Tibial artery (tissue), 4 donors: ENCODE data around the gene BPIFB2.

Experiments used
- DNase-seq, 2 donors: peaks; one replicate each; pipeline ENCODE4 v3.0.0-alpha.2; 2019
- H3K27ac ChIP-seq, 2 donors: fragments of 200-600 bp; sonication (generic) in 1 of 2; 1 replicate in 1 of 2; 2 replicates in 1 of 2; pipeline ENCODE4 v1.5.1; 2018 to 2019; ENCODE audit warnings: mild to moderate bottlenecking in 1 of 2
- H3K27me3 ChIP-seq, 2 donors: fragments of 200-600 bp; sonication (generic) in 1 of 2; one replicate each; pipeline versions ENCODE4 v1.5.1 to v1.6.0; 2016 to 2019
- H3K36me3 ChIP-seq, 3 donors: fragments of 200-600 bp; sonication (generic) in 2 of 3; one replicate each; pipeline ENCODE4 v1.5.1; 2016 to 2019; ENCODE audit warnings: mild to moderate bottlenecking in 2 of 3
- H3K4me1 ChIP-seq, 4 donors: fragments of 200-600 bp; sonication (generic) in 2 of 4; 1 replicate in 3 of 4; 2 replicates in 1 of 4; pipeline ENCODE4 v1.5.1; 2016 to 2019
- H3K4me3 ChIP-seq, 2 donors: fragments of 200-600 bp; sonication (generic) in 1 of 2; 1 replicate in 1 of 2; 2 replicates in 1 of 2; pipeline ENCODE4 v1.5.1; 2018 to 2019; ENCODE audit warnings: mild to moderate bottlenecking in 2 of 2
- H3K9me3 ChIP-seq, 3 donors: fragments of 200-600 bp; sonication (generic) in 1 of 3; one replicate each; pipeline ENCODE4 v1.5.1; 2016 to 2019
- CTCF ChIP-seq, 2 experiments: fragments of 200-600 bp in 1 of 2; fragments of 450-650 bp in 1 of 2; IDR thresholded peaks; one replicate each; pipeline ENCODE4 v1.5.1; 2017 to 2019; ENCODE audit warnings: antibody characterized with exemption in 2 of 2, mild to moderate bottlenecking in 1 of 2, moderate library complexity in 1 of 2
- intact Hi-C: fragments of 100-400 bp; cut with DNase I; formaldehyde crosslinking; loops from one replicate; pipeline ENCODE4 v1.15.0; 2023; ENCODE audit warnings: low total_unique reads

BPIFB2 gene

GRCh38 chr20:32977281-32978008 lies 30.1 kb upstream of the BPIFB2 start:
- H3K9me3 ChIP-seq: no peaks in the 10 kb centered on the region
- no peaks in the 10 kb centered on the region for H3K36me3 ChIP-seq
- no peak overlapping the region for H3K4me3 ChIP-seq
- H3K27me3 ChIP-seq: peaks cover 0 to 16% of the 10 kb centered on the region in 2 donors
- intact Hi-C loops: no loop called here
- TF ChIP-seq CTCF (IDR thresholded peaks at IDR 0.05): no peak
- DNase-seq: peak in 1 of 2 donors; percentile 48
- H3K4me1 ChIP-seq: no peaks in the 10 kb centered on the region
- no peak overlapping the region for H3K27ac ChIP-seq

- no peak for DNase-seq
- H3K4me3 ChIP-seq: no peak overlapping the region
- no peak for TF ChIP-seq CTCF (IDR thresholded peaks at IDR 0.05)
- no peaks in the 10 kb centered on the region for H3K9me3 ChIP-seq
- peaks cover 0 to 16% of the 10 kb centered on the region in 2 donors for H3K27me3 ChIP-seq
- H3K27ac ChIP-seq: no peak overlapping the region
- no peaks in the 10 kb centered on the region for H3K36me3 ChIP-seq
- intact Hi-C loops: no loop called here
- no peaks in the 10 kb centered on the region for H3K4me1 ChIP-seq
Measured at GRCh38 chr20:32978009-32978335, 29.5 kb upstream of the BPIFB2 start.

- H3K4me1 ChIP-seq: no peaks in the 10 kb centered on the region
- intact Hi-C loops: no loop called here
- H3K9me3 ChIP-seq: no peaks in the 10 kb centered on the region
- H3K36me3 ChIP-seq: no peaks in the 10 kb centered on the region
- TF ChIP-seq CTCF (IDR thresholded peaks at IDR 0.05): no peak
- peaks cover 0 to 16% of the 10 kb centered on the region in 2 donors for H3K27me3 ChIP-seq
- DNase-seq: peak in 1 of 2 donors; percentile 44
- H3K27ac ChIP-seq: no peak overlapping the region
- H3K4me3 ChIP-seq: no peak overlapping the region
Measured at GRCh38 chr20:32979201-32979998, 28.1 kb upstream of the BPIFB2 start.

- Histone ChIP-seq H3K36me3 (no peaks in the 10 kb centered on the region), H3K4me3 (no peak overlapping the region), H3K4me1 (no peaks in the 10 kb centered on the region), H3K27ac (no peak overlapping the region), H3K27me3 (peaks cover 0 to 23% of the 10 kb centered on the region in 2 donors), H3K9me3 (no peaks in the 10 kb centered on the region)
- peak in 1 of 2 donors; percentile 61 for DNase-seq
- intact Hi-C loops: no loop called here
- no peak for TF ChIP-seq CTCF (IDR thresholded peaks at IDR 0.05)
Measured at GRCh38 chr20:32980131-32980941, 27.2 kb upstream of the BPIFB2 start.

GRCh38 chr20:32980990-32981389 lies 26.5 kb upstream of the BPIFB2 start:
- Histone ChIP-seq H3K9me3 (no peaks in the 10 kb centered on the region), H3K27me3 (peaks cover 0 to 23% of the 10 kb centered on the region in 2 donors), H3K4me3 (no peak overlapping the region), H3K36me3 (no peaks in the 10 kb centered on the region), H3K27ac (no peak overlapping the region), H3K4me1 (no peaks in the 10 kb centered on the region)
- intact Hi-C loops: no loop called here
- peak in 1 of 2 donors; percentile 19 for DNase-seq
- no peak for TF ChIP-seq CTCF (IDR thresholded peaks at IDR 0.05)
